CD14-positive monocyte (primary cell): ENCODE data around the gene TMC3. TPM values are rescaled to one million over a fixed set of nuclear protein-coding genes. Genes with fewer than 3 reads are reported as not detected.

Experiments
- DNase-seq, 3 donors: peaks; one replicate each; pipeline ENCODE4 v3.0.0-alpha.2; 2011 to 2022
- H2AFZ ChIP-seq: 2 replicates; pipeline ENCODE4 v1.6.0; 2012; ENCODE audit warnings: mild to moderate bottlenecking, low read depth, low read length, inconsistent platforms; ENCODE audit not compliant: insufficient read depth, poor library complexity, severe bottlenecking
- H3K27ac ChIP-seq, 2 donors: 1 replicate in 1 of 2; 2 replicates in 1 of 2; pipeline ENCODE4 v1.5.1; 2012 to 2013; ENCODE audit warnings: low read length in 2 of 2, control low read depth in 1 of 2, inconsistent platforms in 1 of 2, low read depth in 1 of 2, mild to moderate bottlenecking in 1 of 2
- H3K27me3 ChIP-seq, 2 donors: one replicate each; pipeline versions ENCODE4 v1.6.0 to v1.6.1; 2011 to 2013; ENCODE audit warnings: low read length in 2 of 2; ENCODE audit not compliant: control insufficient read depth in 2 of 2, insufficient read depth in 2 of 2
- H3K36me3 ChIP-seq, 2 donors: replicated peaks in 1 of 2; 1 replicate in 1 of 2; 2 replicates in 1 of 2; pipeline versions ENCODE4 v1.5.1 to v1.6.1; 2012 to 2013; ENCODE audit warnings: low read length in 2 of 2, control low read depth in 1 of 2, inconsistent platforms in 1 of 2, mild to moderate bottlenecking in 1 of 2; ENCODE audit not compliant: insufficient read depth in 2 of 2, control insufficient read depth in 1 of 2
- H3K4me1 ChIP-seq, 2 donors: 1 replicate in 1 of 2; 2 replicates in 1 of 2; pipeline versions ENCODE4 v1.5.1 to v1.6.1; 2012 to 2013; ENCODE audit warnings: low read length in 2 of 2, control low read depth in 1 of 2, inconsistent platforms in 1 of 2, mild to moderate bottlenecking in 1 of 2, moderate library complexity in 1 of 2; ENCODE audit not compliant: insufficient read depth in 2 of 2, control insufficient read depth in 1 of 2
- H3K4me2 ChIP-seq: replicated peaks from 2 replicates; pipeline ENCODE3; 2012; ENCODE audit warnings: low read length, moderate library complexity, mild to moderate bottlenecking; ENCODE audit not compliant: poor library complexity, severe bottlenecking; ENCODE audit errors: extremely low read depth
- H3K4me3 ChIP-seq, 3 experiments: fragments of 200-600 bp in 1 of 3; sonication (generic) in 1 of 3; replicated peaks in 1 of 3; 1 replicate in 2 of 3; 2 replicates in 1 of 3; pipeline ENCODE4 v1.5.1; 2011 to 2013; ENCODE audit warnings: low read length in 3 of 3, mild to moderate bottlenecking in 3 of 3, control low read depth in 2 of 3, low read depth in 2 of 3, inconsistent platforms in 1 of 3, moderate library complexity in 1 of 3
- H3K79me2 ChIP-seq: 2 replicates; pipeline ENCODE4 v1.6.0; 2012; ENCODE audit warnings: mild to moderate bottlenecking, control low read depth, inconsistent platforms, low read length, moderate library complexity; ENCODE audit not compliant: insufficient read depth
- H3K9ac ChIP-seq: 2 replicates; pipeline ENCODE4 v1.6.0; 2017; ENCODE audit warnings: low read length, mild to moderate bottlenecking; ENCODE audit not compliant: insufficient read depth, poor library complexity, severe bottlenecking
- H3K9me3 ChIP-seq, 2 donors: replicated peaks in 1 of 2; 1 replicate in 1 of 2; 2 replicates in 1 of 2; pipeline versions ENCODE4 v1.5.1 to v1.6.1; 2012 to 2013; ENCODE audit warnings: low read length in 2 of 2, control low read depth in 1 of 2; ENCODE audit not compliant: control insufficient read depth in 1 of 2, insufficient read depth in 1 of 2
- H4K20me1 ChIP-seq: 2 replicates; pipeline ENCODE4 v1.6.0; 2012; ENCODE audit warnings: mild to moderate bottlenecking, low read length, control low read depth, moderate library complexity; ENCODE audit not compliant: insufficient read depth
- H3K27ac Mint-ChIP-seq, 7 donors: one replicate each; pipeline ENCODE4 v1.8.0; 2020; ENCODE audit warnings: mild to moderate bottlenecking in 7 of 7, mixed read lengths in 7 of 7, moderate library complexity in 6 of 7, inconsistent platforms in 2 of 7
- H3K27me3 Mint-ChIP-seq, 3 donors: one replicate each; pipeline ENCODE4 v1.8.0; 2021 to 2022; ENCODE audit warnings: low read depth in 3 of 3, mild to moderate bottlenecking in 3 of 3, mixed read lengths in 3 of 3, moderate library complexity in 3 of 3, inconsistent platforms in 1 of 3
- H3K36me3 Mint-ChIP-seq, 2 donors: one replicate each; pipeline ENCODE4 v1.8.0; 2020; ENCODE audit warnings: mixed read lengths in 2 of 2, inconsistent platforms in 1 of 2, mild to moderate bottlenecking in 1 of 2
- H3K4me1 Mint-ChIP-seq: one replicate; pipeline ENCODE4 v1.8.0; 2020; ENCODE audit warnings: mild to moderate bottlenecking, mixed read lengths
- H3K4me3 Mint-ChIP-seq, 2 donors: one replicate each; pipeline ENCODE4 v1.8.0; 2020; ENCODE audit warnings: mild to moderate bottlenecking in 2 of 2, mixed read lengths in 2 of 2, moderate library complexity in 1 of 2
- H3K9me3 Mint-ChIP-seq, 7 donors: one replicate each; pipeline ENCODE4 v1.8.0; 2020 to 2022; ENCODE audit warnings: mixed read lengths in 7 of 7, mild to moderate bottlenecking in 6 of 7, moderate library complexity in 6 of 7, inconsistent platforms in 2 of 7
- WGBS: methylation state at CpG from one replicate; pipeline ENCODE4 v1.1.5; 2013; ENCODE audit warnings: missing lambda C conversion rate; ENCODE audit not compliant: insufficient coverage; 5-methylcytosine and 5-hydroxymethylcytosine counted together
- intact Hi-C, 2 donors: fragments of 100-400 bp; cut with micrococcal nuclease; formaldehyde crosslinking; loops; one replicate each; pipeline versions ENCODE4 v1.15.0 to v1.15.1; 2023
- polyA plus RNA-seq, 3 donors: library from polyadenylated mRNA; depleted of rRNA in 1 of 3; unstranded in 2 of 3; stranded (reverse) in 1 of 3; fragments of 300-500 nt in 2 of 3; fragments of >200 nt in 1 of 3; fragmentation: Illumina TruSeq in 2 of 3; gene quantifications; 1 replicate in 2 of 3; 2 replicates in 1 of 3; pipeline ENCODE4 v1.2.3, GENCODE V29; 2012 to 2021
- TF ChIP-seq, protein P1 (sequence below): fragments of 200-600 bp; IDR thresholded peaks from one replicate; pipeline ENCODE4 v1.8.0; 2022; ENCODE audit warnings: antibody characterized with exemption, mild to moderate bottlenecking

Gene TMC3
- polyA plus RNA-seq, 3 donors: not detected

DNA sequence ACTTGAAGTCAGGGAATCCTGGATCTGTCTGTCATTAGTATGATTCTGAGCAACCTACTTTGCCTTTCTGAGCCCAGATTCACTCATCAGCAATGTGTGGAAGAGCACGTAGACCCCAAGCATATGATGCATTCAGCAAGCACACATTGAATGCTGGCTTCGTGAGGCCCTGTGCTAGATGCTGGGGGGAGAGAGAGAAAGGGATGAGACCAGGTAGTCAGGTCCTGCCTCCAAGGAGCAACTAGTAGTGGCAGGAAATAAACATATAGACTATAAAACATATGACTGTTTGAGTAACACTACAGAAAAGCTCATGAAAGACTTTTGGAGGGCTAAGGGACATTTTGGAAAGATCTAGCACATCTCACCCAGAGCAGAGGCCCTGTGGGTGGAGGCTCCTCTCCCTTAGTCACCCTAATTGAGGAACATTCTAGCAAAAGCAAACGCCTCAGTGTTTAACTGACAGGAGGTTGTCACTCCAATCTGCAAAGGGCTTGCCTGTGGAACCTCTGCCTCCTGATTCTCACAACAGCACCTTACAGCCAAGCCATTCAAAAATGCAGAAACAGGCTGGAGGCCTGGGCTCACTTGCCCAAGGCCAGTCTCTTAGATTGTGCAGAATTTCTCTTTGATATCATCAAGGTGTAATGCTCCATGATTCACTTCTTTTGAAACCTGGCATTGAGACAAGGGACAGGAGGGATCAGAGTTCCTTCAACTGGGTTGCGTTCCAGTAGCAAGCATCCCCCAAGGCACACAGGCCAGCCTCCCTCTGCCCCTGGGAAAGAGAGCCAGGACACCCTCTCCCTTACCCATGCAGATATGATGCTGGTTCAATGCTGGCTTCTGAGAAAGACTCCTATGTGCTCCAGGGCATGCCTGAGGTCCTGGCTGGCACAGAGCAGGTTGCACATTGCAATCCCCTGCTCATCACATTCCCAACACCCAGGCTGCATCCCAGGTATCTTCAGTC lies 76.1 kb downstream of the TMC3 start:
- peak overlapping the region; percentile 67 to 91 (median 78) for H3K4me3 ChIP-seq
- Mint-ChIP-seq H3K36me3 (peaks cover 39 to 50% of the 10 kb centered on the region in 2 donors), H3K27me3 (peaks cover 0 to 5% (median 2%) of the 10 kb centered on the region in 3 donors), H3K27ac (peak overlapping the region; percentile 98 to 99 (median 99)), H3K4me3 (peak overlapping the region; percentile 97 to 99), H3K4me1 (peaks cover 99% of the 10 kb centered on the region), H3K9me3 (no peaks in the 10 kb centered on the region)
- H3K4me1 ChIP-seq: peaks cover 95 to 100% of the 10 kb centered on the region in 2 donors
- peaks cover 50% of the 10 kb centered on the region for H4K20me1 ChIP-seq
- intact Hi-C loops: loop anchor here in 1 of 2 donors (5.0 to 10.0 kb wide), 2 partner anchors 34 to 293 kb away; partner anchors contain the start of gene TLNRD1
- peaks cover 21 to 31% of the 10 kb centered on the region in 2 donors for H3K36me3 ChIP-seq
- H3K9me3 ChIP-seq: no peaks in the 10 kb centered on the region
- DNase-seq: peak; percentile 66 to 74 (median 73)
- peak overlapping the region; percentile 84 for H3K9ac ChIP-seq
- TF ChIP-seq, protein P1, sequence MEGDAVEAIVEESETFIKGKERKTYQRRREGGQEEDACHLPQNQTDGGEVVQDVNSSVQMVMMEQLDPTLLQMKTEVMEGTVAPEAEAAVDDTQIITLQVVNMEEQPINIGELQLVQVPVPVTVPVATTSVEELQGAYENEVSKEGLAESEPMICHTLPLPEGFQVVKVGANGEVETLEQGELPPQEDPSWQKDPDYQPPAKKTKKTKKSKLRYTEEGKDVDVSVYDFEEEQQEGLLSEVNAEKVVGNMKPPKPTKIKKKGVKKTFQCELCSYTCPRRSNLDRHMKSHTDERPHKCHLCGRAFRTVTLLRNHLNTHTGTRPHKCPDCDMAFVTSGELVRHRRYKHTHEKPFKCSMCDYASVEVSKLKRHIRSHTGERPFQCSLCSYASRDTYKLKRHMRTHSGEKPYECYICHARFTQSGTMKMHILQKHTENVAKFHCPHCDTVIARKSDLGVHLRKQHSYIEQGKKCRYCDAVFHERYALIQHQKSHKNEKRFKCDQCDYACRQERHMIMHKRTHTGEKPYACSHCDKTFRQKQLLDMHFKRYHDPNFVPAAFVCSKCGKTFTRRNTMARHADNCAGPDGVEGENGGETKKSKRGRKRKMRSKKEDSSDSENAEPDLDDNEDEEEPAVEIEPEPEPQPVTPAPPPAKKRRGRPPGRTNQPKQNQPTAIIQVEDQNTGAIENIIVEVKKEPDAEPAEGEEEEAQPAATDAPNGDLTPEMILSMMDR: no peak
- H3K27me3 ChIP-seq: no peaks in the 10 kb centered on the region
- peak overlapping the region; percentile 91 for H3K4me2 ChIP-seq
- no peak overlapping the region for H2AFZ ChIP-seq
- H3K27ac ChIP-seq: peak overlapping the region; percentile 92 to 97
- 0% methylated on average over 1 of the region's 4 CpGs for WGBS
- peaks cover 75% of the 10 kb centered on the region for H3K79me2 ChIP-seq

DNA sequence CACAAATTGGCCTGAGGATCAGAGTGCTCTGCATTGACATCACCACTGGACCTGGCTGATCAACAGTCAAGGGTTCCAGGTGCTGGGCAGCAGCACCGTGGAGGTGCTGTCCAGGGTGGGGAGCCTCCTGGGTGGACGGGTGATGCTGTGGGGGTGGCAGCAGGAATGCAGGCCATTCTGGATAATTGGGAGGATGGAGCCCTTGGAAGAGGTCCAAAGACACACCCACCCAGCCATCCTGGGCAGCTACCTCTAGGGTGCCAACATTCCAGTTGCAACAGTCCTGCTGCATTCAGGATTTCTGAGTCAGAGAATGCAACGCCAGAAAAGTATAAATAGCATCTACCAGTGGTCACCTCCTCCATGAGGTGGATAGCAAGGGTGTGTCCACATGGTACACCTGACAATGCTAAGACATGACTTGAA lies 76.9 kb downstream of the TMC3 start:
- Mint-ChIP-seq H3K4me1 (peaks cover 99% of the 10 kb centered on the region), H3K27ac (peak overlapping the region; percentile 98 to 99 (median 99)), H3K27me3 (peaks cover 0 to 5% (median 2%) of the 10 kb centered on the region in 3 donors), H3K9me3 (no peaks in the 10 kb centered on the region), H3K4me3 (peak overlapping the region; percentile 97 to 99), H3K36me3 (peaks cover 32 to 42% of the 10 kb centered on the region in 2 donors)
- WGBS: no CpG with 5 or more reads among the region's 3 CpGs
- intact Hi-C loops: loop anchor here in 1 of 2 donors (5.0 to 10.0 kb wide), 2 partner anchors 35 to 292 kb away; partner anchors contain the start of gene TLNRD1
- TF ChIP-seq, protein P1: no peak
- Histone ChIP-seq H3K4me1 (peaks cover 91 to 100% of the 10 kb centered on the region in 2 donors), H3K9ac (peak overlapping the region; percentile 84), H3K4me3 (peak overlapping the region; percentile 67 to 91 (median 78)), H3K36me3 (peaks cover 21 to 26% of the 10 kb centered on the region in 2 donors), H3K4me2 (peak overlapping the region; percentile 91), H3K79me2 (peaks cover 68% of the 10 kb centered on the region), H3K27me3 (no peaks in the 10 kb centered on the region), H3K9me3 (no peaks in the 10 kb centered on the region), H2AFZ (no peak overlapping the region), H3K27ac (peak overlapping the region; percentile 92 to 97), H4K20me1 (peaks cover 43% of the 10 kb centered on the region)
- peak in 1 of 3 donors; percentile 41 for DNase-seq
